KOPT-K1 (cell line): Measurements from ENCODE around the gene USP54.
"Not testable (repeated sequence)": the region's sequence is repeated elsewhere in the genome, so short reads cannot be mapped to it uniquely, and the experiment has no call there.

ENCODE experiments used
- H3K27ac ChIP-seq: fragments of 200-600 bp; sonication (generic); 2 replicates; pipeline ENCODE4 v1.5.1; 2016; ENCODE audit warnings: antibody characterized with exemption, mild to moderate bottlenecking, low read depth, low read length; ENCODE audit not compliant: poor library complexity, severe bottlenecking
- H3K36me3 ChIP-seq: fragments of 200-600 bp; sonication (generic); 2 replicates; pipeline ENCODE4 v1.5.1; 2017; ENCODE audit warnings: antibody characterized with exemption, mild to moderate bottlenecking, low read length, moderate library complexity; ENCODE audit not compliant: insufficient read depth
- H3K9me3 ChIP-seq: fragments of 200-600 bp; sonication (generic); 2 replicates; pipeline ENCODE4 v1.5.1; 2017; ENCODE audit warnings: antibody characterized with exemption, low read length, mild to moderate bottlenecking; ENCODE audit not compliant: insufficient read depth, poor library complexity, severe bottlenecking

The USP54 gene

DNA sequence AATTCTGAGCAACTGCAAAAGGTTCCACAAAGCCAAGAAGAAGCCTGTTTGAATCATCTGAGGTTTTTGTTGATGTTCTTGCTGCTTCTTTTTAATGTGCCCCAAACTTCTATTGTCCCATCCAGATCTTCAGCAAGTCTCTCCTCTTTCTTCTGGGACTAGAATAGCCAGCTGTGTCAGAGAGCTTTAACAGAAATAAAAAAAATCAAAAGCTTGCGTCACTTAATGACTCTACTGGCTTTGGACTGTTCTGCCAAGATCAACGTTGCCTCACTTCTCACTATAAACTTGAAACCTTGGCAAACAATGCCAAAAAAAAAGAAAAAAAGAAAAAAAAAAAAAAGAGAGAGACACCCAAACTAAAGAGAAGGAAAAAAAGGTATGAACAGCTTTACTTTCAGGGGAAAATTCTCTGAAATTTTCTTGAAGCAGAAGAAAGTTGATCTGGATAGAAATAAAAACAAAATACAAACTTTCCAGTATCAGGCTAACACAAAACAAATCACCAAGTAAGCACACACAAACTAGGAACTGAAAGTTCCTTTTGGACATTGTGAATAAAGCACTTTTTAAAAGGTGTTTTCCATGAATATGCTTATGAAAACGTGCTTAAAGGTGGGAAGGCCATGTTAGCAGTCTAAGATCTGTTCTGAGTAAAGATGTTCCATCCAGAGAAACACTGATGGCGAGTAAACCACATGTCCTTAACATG lies 14.8 kb downstream of the USP54 start:
- no peak overlapping the region for H3K27ac ChIP-seq
- no peaks in the 10 kb centered on the region for H3K9me3 ChIP-seq
- H3K36me3 ChIP-seq = no peaks in the 10 kb centered on the region

DNA sequence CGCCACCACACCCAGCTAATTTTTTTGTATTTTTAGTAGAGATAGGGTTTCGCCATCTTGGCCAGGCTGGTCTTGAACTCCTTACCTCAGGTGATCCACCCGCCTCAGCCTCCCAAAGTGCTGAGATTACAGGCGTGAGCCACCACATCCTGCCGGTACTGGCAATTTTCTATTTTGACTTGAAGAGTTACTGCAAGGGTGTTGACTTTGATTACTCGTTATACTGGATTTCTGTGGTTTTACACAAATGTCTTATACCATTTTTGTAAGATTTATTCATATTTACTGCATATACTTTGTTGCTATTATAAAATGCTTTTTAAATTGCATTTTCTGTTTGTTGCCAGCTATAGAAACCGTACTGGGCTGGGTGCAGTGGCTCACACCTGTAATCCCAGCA lies 24.1 kb downstream of the USP54 start:
- not testable (repeated sequence) for H3K36me3 ChIP-seq, H3K27ac ChIP-seq, H3K9me3 ChIP-seq

DNA sequence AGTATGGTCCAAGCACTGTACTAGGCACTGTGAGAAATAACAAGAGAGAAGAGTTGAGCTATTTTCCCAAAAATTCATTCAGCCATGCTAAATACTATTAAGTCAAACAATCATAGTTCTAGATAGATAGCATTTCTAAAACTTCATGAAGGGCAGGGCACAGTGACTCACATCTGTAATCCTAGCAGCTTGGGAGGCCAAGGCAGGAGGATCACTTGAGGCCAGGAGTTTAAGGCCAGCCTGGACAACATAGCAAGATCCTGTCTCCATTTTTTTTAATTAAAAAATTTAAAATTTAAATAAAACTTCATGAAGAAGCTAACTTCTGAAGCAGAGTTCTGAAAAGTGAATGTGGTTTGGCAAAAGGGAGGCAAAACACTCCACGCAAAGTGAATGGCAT lies 29.9 kb downstream of the USP54 start:
- Histone ChIP-seq H3K36me3 (no peaks in the 10 kb centered on the region), H3K9me3 (no peaks in the 10 kb centered on the region), H3K27ac (no peak overlapping the region)

DNA sequence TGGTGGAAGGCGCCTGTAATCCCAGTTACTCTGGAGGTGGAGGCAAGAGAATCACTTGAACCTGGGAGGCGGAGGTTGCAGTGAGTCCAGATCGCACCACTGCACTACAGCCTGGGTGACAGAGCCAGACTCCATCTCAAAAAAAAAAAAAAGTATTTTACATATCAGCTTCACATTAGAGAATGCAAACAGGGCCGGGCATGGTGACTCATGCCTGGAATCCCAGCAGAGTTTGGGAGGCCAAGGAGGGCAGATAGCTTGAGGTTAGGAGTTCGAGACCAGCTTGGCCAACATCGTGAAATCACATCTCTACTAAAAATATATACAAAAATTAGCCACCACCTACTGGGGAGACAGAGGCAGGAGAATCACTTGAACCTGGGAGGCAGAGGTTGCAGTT lies 31.6 kb downstream of the USP54 start:
- H3K36me3 ChIP-seq = no peaks in the 10 kb centered on the region
- H3K9me3 ChIP-seq = no peaks in the 10 kb centered on the region
- H3K27ac ChIP-seq = no peak overlapping the region

DNA sequence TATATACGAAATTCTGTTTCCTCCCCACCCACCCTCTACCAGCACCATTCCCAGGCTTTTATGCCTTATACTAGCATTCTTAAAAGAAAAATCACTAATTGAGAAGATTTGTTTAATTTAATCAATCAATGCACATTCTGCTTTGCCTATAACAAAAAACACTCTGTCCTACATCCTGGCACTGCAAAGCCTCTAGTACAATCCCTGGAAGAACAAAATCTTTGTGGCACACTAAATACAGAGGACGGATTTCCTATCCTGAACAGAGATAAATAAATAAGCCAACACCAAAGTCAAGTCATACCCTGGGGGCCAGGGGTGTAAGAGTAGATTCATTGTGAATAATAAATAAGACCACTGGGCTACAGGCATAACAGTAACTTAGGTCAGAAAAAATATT lies 34.3 kb downstream of the USP54 start:
- no peaks in the 10 kb centered on the region for H3K36me3 ChIP-seq
- H3K27ac ChIP-seq = no peak overlapping the region
- no peaks in the 10 kb centered on the region for H3K9me3 ChIP-seq

DNA sequence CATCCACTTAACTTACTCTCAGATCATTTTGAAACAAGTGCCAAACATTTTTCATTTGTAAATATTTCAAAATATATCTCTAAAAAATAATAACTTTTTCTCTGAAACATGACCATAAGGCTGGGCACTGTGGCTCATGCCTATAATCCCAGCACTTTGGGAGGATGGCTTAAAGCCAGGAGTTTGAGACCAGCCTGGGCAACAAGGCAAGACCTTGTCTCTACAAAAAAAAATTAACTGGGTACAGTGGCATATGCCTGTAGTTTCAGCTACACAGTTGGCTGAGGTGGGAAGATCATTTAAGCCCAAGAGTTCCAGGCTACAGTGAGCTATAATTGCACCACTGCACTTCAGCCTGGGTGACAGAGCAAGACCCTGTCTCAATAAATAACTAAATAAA lies 36.4 kb downstream of the USP54 start:
- Histone ChIP-seq H3K9me3 (no peaks in the 10 kb centered on the region), H3K36me3 (no peaks in the 10 kb centered on the region), H3K27ac (no peak overlapping the region)

DNA sequence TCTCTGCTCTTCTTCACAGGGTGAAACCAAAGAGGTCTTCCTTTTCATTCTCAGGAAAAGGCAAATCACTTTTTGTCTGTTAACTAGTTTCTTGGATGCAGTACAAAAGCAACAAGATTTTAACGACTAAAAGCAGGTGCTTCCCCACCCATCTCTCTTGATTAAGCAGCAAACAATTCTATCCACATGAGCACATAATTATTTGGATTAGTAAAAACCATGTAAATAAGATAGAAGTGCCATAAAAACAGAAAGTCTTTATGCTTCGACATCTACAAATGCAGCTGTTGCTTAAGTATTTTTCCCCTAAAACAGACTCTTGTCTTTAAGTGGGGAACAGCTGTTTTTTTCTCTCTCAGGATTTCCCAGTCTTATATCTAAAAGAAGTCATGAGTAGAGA lies 37.4 kb downstream of the USP54 start:
- Histone ChIP-seq H3K36me3 (no peaks in the 10 kb centered on the region), H3K9me3 (no peaks in the 10 kb centered on the region), H3K27ac (no peak overlapping the region)

DNA sequence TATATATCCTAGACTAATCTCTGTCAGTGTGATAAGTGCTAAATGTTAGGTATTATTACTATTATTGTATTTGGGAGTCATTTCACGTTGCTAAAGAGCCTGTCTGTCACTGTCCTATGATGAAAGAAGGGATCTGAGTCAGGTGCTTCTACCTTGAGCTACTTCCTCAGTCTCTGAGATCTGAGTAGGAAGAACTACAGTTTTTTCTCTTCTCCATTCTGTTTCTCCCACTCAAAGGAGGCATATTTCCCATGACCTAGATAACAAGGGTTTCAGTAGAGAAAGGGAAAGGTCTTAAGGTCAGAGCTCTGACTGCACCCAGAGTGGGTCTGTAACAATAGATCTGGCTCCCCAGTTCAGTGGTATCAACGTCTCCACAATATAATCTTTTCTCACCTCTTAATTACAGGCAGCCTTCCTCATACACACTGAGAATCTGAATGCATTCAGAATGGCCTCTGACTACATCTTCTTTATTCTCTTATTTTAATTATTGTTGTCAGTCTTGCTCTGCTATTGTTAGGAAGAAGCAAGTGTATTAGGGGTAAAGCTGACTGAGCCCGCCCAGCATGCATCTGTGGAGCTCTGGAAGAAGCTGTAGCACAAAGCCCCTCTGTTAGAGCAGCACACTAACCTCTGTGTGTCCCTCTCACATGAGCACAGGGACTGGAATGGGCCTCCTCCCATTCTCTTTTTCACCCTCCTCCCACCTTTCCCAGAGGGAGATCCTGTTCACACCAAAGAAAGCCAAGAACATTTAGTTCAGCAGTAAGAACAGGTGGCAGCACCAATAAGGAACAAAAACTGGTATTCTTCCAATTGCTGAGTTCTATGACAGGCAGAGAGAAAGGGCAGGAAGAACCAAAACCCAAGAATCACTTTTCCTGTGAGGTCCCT lies 38.1 kb downstream of the USP54 start:
- Histone ChIP-seq H3K9me3 (no peaks in the 10 kb centered on the region), H3K27ac (no peak overlapping the region), H3K36me3 (no peaks in the 10 kb centered on the region)

DNA sequence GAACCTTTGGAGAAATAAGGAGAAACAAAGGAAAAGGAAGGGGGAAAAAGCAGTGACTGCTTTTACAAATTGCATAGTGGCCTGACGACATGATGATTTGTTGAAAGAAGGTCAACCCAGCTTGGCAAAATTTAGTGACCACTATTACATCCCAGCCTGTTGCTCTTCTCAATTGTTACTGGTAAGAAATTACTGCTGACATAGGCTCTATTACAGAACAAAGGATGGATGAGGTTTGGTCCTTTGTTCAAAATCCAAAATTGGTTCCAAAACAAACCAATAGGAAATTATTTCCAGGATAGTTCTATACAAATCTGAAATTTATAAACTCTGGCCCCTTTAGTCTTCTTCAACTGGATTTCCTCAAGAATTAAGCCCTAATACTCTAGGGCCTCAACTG lies 39.6 kb downstream of the USP54 start:
- Histone ChIP-seq H3K9me3 (no peaks in the 10 kb centered on the region), H3K27ac (no peak overlapping the region), H3K36me3 (no peaks in the 10 kb centered on the region)

DNA sequence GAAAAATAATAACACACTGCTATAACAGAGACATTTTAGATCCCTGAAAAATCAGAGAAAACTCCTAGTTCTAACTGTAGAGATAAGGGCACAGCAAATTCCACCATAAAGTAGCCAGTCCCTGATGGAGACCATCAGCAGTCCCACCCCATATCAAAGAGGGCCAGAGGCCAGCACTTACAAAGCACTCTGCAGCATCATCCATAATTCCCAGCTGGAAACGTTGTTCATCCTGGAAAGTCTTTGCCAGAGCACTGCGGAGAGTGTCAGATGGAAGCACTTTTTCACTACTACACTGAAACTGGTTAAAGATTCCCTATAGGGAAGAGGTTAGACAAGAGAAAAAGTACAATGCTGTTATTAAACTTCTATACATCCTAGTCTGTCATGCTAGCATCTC lies 45.8 kb downstream of the USP54 start:
- Histone ChIP-seq H3K27ac (no peak overlapping the region), H3K9me3 (no peaks in the 10 kb centered on the region), H3K36me3 (no peaks in the 10 kb centered on the region)

DNA sequence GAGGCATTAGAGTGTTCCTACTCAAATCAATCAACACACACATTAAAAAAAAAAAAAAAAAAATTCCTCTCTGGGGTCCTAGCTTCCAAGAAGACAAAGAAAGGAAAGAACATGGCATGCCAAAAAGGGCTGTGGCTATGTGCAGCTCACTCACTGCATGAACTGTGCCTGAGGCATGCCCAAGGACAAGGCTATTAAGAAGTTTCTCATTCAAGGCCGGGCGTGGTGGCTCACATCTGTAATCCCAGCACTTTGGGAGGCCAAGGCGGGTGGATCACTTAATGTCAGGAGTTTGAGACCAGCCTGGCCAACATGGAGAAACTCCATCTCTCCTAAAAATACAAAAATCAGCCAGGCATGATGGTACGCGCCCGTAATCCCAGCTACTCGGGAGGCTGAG lies 53.4 kb downstream of the USP54 start:
- H3K9me3 ChIP-seq = no peaks in the 10 kb centered on the region
- H3K27ac ChIP-seq = no peak overlapping the region
- H3K36me3 ChIP-seq = no peaks in the 10 kb centered on the region

DNA sequence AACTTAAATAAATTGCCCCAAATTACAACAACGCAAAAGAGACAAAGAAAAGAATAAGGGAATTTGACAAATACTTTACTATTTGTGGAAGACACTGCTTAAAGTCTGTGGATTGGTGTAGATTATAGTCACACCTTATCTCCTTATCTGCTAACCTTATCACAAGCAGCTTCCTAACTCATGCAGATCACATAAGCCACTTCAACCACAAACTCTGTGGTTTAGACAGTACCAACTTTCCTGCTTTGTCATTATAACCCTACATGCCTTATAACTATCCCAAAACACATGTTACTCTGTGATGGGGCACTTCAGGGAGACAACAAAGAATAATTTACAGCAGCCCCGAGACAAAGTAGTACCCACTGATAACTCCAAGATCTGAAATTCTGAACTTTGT lies 53.9 kb downstream of the USP54 start:
- no peaks in the 10 kb centered on the region for H3K9me3 ChIP-seq
- no peaks in the 10 kb centered on the region for H3K36me3 ChIP-seq
- no peak overlapping the region for H3K27ac ChIP-seq

DNA sequence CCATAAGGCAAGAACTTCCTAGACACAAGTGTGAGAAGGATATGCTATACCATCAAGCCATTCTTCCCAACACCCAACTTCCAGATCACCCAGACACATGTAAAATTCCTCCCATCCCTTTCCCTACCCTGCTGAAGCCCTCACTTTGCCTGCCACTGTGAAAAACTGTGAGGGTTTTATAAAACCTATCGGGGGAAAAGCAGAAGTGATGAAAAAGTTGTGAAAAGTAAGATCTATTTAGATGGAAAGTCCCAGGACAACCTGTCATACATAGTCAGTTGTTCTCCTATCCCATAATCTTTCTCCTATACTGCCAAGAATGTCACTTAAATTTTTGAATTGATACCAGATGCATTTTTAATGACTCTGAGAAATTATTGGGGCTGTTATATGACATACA lies 56.3 kb downstream of the USP54 start:
- no peaks in the 10 kb centered on the region for H3K36me3 ChIP-seq
- no peaks in the 10 kb centered on the region for H3K9me3 ChIP-seq
- H3K27ac ChIP-seq = no peak overlapping the region

DNA sequence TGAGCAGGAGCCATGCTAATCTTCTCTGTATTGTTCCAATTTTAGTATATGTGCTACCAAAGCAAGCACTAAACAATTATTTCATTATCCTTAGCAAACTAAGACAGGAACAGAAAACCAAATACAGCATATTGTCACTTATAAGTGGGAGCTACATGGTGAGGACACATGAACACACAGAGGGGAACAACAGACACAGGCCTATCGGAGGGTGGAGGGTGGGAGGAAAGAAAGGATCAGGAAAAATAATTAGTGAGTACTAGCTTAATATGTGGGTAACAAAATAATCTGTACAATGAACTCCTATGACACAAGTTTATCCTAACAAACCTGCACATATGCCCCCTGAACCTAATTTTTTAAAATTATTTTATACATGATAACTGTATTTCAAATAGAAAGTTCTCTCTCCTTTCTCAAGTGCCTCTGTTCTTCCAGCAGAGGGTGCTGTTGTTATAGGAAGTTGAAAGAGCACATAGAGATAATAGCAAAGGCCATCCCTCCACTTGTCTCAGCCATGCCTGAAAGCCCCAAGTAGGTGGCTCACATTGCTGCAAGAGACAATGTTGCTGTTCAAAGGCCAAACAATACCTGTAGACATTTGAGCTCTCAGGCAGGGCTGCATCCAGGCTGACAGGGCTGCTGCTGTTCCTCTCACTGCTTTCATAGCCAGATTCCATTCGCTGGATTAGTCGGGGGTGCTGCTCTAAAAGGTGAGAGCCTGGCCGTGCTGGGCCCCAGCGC lies 61.9 kb downstream of the USP54 start:
- no peaks in the 10 kb centered on the region for H3K36me3 ChIP-seq

DNA sequence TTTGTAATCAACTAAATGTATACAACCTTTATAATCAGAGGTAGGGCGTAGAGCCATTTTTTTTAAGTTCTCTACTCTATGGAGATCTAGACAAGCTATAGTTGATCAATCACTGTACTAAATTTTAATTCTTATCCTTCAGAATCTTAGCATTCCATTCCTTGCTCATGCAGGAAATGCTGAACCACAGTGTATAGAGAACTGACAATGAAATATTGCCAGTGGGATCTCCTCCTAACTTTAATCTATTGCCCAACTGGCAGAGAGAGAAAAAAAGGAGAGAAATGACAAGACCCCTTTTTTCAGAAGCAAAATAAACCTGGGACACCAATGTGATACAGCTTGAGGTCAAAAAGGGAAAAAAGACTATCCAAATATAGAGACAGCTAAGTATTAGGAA lies 68.9 kb downstream of the USP54 start:
- H3K9me3 ChIP-seq = no peaks in the 10 kb centered on the region
- no peaks in the 10 kb centered on the region for H3K36me3 ChIP-seq
- no peak overlapping the region for H3K27ac ChIP-seq

More for the DNA sequence above, 61.9 kb downstream of the USP54 start:
- Histone ChIP-seq H3K27ac (no peak overlapping the region), H3K9me3 (no peaks in the 10 kb centered on the region)
